ENCODE results near the gene SLX4IP.

DNA sequence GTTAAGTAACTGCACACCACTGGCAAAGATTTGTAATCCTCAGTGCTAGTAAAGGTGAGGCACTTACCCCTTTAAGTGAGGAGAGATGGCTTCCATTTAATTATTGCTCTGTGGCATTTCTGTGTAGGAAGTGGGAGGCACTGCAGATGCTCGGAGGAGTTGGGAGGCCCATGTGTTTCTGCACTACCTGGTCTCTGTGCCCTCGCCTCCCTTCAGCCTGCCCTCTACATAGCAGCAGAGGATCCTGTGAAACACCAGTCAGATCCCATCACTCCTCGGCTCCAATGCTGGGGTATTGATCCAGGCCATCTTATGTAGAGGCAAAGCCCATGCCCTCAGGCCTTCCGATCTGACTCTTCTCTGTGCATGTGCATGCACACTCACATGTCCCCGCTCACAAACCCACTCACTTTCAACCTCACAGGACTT, 67.0 kb downstream of the SLX4IP start:
- TF ChIP-seq, protein P1, sequence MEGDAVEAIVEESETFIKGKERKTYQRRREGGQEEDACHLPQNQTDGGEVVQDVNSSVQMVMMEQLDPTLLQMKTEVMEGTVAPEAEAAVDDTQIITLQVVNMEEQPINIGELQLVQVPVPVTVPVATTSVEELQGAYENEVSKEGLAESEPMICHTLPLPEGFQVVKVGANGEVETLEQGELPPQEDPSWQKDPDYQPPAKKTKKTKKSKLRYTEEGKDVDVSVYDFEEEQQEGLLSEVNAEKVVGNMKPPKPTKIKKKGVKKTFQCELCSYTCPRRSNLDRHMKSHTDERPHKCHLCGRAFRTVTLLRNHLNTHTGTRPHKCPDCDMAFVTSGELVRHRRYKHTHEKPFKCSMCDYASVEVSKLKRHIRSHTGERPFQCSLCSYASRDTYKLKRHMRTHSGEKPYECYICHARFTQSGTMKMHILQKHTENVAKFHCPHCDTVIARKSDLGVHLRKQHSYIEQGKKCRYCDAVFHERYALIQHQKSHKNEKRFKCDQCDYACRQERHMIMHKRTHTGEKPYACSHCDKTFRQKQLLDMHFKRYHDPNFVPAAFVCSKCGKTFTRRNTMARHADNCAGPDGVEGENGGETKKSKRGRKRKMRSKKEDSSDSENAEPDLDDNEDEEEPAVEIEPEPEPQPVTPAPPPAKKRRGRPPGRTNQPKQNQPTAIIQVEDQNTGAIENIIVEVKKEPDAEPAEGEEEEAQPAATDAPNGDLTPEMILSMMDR (conservative IDR thresholded peaks at IDR 0.05 in 1 of 2, IDR thresholded peaks at IDR 0.05 in 1 of 2; ENCODE audit: low read depth in 1 of 2, low read length in 2 of 2): no peak
- no peak for TF ChIP-seq EZH2 (IDR thresholded peaks at IDR 0.05; ENCODE audit: low read length, missing control alignments)
